ENCODE results near the gene RFNG. TPM values are rescaled to one million over a fixed set of nuclear protein-coding genes. Genes with fewer than 3 reads are reported as not detected.

RFNG gene
- total and polyA plus RNA-seq, 2 donors from 2014 or later: 29.8 to 47.3 TPM

GRCh38 chr17:82006468-82007227 lies 45.0 kb downstream of the RFNG start:
- Histone ChIP-seq H3K9ac (ENCODE audit: low read length in 3 of 3) (no peak overlapping the region), H3K27me3 (ENCODE audit: control insufficient read depth, insufficient read depth, low read length) (no peaks in the 10 kb centered on the region), H3K27ac (ENCODE audit: low read depth in 2 of 2, low read length in 2 of 2) (no peak overlapping the region), H3K4me3 (ENCODE audit: low read length in 3 of 3) (no peak overlapping the region), H3K9me3 (ENCODE audit: control insufficient read depth in 2 of 3, insufficient read depth in 1 of 3, low read length in 3 of 3) (no peaks in the 10 kb centered on the region), H3K4me1 (ENCODE audit: control insufficient read depth in 2 of 3, insufficient read depth in 2 of 3, low read depth in 1 of 3, low read length in 3 of 3) (peaks cover 0 to 3% (median 0%) of the 10 kb centered on the region in 3 donors), H3K36me3 (ENCODE audit: control insufficient read depth in 2 of 3, insufficient read depth in 3 of 3, low read length in 3 of 3) (no peaks in the 10 kb centered on the region)
- no peak for FAIRE-seq
- TF ChIP-seq, protein P1, sequence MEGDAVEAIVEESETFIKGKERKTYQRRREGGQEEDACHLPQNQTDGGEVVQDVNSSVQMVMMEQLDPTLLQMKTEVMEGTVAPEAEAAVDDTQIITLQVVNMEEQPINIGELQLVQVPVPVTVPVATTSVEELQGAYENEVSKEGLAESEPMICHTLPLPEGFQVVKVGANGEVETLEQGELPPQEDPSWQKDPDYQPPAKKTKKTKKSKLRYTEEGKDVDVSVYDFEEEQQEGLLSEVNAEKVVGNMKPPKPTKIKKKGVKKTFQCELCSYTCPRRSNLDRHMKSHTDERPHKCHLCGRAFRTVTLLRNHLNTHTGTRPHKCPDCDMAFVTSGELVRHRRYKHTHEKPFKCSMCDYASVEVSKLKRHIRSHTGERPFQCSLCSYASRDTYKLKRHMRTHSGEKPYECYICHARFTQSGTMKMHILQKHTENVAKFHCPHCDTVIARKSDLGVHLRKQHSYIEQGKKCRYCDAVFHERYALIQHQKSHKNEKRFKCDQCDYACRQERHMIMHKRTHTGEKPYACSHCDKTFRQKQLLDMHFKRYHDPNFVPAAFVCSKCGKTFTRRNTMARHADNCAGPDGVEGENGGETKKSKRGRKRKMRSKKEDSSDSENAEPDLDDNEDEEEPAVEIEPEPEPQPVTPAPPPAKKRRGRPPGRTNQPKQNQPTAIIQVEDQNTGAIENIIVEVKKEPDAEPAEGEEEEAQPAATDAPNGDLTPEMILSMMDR (IDR thresholded peaks at IDR 0.05; ENCODE audit: borderline replicate concordance, extremely low read depth, insufficient read depth): no peak
- DNase-seq: no peak
- intact Hi-C loops (cut with DNase I): no loop called here

DNA sequence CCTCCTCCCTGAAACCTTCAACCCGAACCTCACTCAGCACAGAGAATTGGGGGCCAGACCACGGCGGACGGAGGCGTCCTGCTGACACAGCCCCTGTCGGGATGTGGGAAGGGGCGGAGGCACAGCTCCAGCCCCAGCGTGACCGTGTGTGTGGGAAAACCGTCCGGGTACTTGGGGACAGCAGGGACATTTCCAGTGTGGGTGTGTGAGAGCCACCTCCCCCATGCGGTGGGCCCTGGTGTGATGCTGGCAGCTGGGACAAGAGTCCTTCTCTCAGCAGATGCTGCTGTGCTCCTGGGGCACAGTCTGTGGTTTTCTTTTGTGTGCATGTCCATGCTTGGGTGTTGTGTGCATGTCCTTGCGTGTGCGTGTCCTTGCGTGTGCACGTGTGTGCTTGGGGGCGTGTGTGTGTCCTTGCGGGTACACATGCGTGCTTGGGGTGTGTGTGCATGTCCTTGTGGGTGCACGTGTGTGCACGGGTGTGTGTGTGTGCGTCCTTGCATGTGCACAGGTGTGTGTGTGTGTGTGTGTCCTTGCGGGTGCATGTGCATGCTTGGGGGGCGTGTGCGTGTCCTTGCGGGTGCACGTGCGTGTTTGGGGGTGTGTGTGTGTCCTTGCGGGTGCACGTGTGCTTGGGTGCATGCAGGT lies 45.8 kb downstream of the RFNG start:
- peaks cover 0 to 5% (median 0%) of the 10 kb centered on the region in 3 donors for H3K4me1 ChIP-seq (ENCODE audit: control insufficient read depth in 2 of 3, insufficient read depth in 2 of 3, low read depth in 1 of 3, low read length in 3 of 3)
- TF ChIP-seq, protein P1 (IDR thresholded peaks at IDR 0.05; ENCODE audit: borderline replicate concordance, extremely low read depth, insufficient read depth): no peak
- no peak overlapping the region for H3K9ac ChIP-seq (ENCODE audit: low read length in 3 of 3)
- intact Hi-C loops (cut with DNase I): no loop called here
- H3K27ac ChIP-seq (ENCODE audit: low read depth in 2 of 2, low read length in 2 of 2): no peak overlapping the region
- H3K27me3 ChIP-seq (ENCODE audit: control insufficient read depth, insufficient read depth, low read length): no peaks in the 10 kb centered on the region
- H3K4me3 ChIP-seq (ENCODE audit: low read length in 3 of 3): no peak overlapping the region
- no peaks in the 10 kb centered on the region for H3K36me3 ChIP-seq (ENCODE audit: control insufficient read depth in 2 of 3, insufficient read depth in 3 of 3, low read length in 3 of 3)
- no peak for DNase-seq
- no peak for FAIRE-seq
- no peaks in the 10 kb centered on the region for H3K9me3 ChIP-seq (ENCODE audit: control insufficient read depth in 2 of 3, insufficient read depth in 1 of 3, low read length in 3 of 3)

- Histone ChIP-seq H3K4me1 (ENCODE audit: control insufficient read depth in 2 of 3, insufficient read depth in 2 of 3, low read depth in 1 of 3, low read length in 3 of 3) (peaks cover 0 to 8% (median 0%) of the 10 kb centered on the region in 3 donors), H3K27me3 (ENCODE audit: control insufficient read depth, insufficient read depth, low read length) (no peaks in the 10 kb centered on the region), H3K9me3 (ENCODE audit: control insufficient read depth in 2 of 3, insufficient read depth in 1 of 3, low read length in 3 of 3) (no peaks in the 10 kb centered on the region), H3K4me3 (ENCODE audit: low read length in 3 of 3) (no peak overlapping the region), H3K9ac (ENCODE audit: low read length in 3 of 3) (no peak overlapping the region), H3K36me3 (ENCODE audit: control insufficient read depth in 2 of 3, insufficient read depth in 3 of 3, low read length in 3 of 3) (no peaks in the 10 kb centered on the region), H3K27ac (ENCODE audit: low read depth in 2 of 2, low read length in 2 of 2) (no peak overlapping the region)
- intact Hi-C loops (cut with DNase I): no loop called here
- FAIRE-seq (no peak), DNase-seq (peak in 1 of 5 donors; percentile 52)
- TF ChIP-seq, protein P1 (IDR thresholded peaks at IDR 0.05; ENCODE audit: borderline replicate concordance, extremely low read depth, insufficient read depth): no peak
Observed at GRCh38 chr17:82004517-82005455, 46.8 kb downstream of the RFNG start.
